ENCODE results near the gene MFN1.

Gene MFN1

GRCh38 chr3:179348325-179349013, 960 bp downstream of the MFN1 start:
- no peak for DNase-seq

- no peak for DNase-seq
Observed at GRCh38 chr3:179355996-179356395, 8.5 kb downstream of the MFN1 start.

GRCh38 chr3:179363332-179363731, 15.8 kb downstream of the MFN1 start:
- no peak for DNase-seq

GRCh38 chr3:179369621-179370020, 22.1 kb downstream of the MFN1 start:
- DNase-seq = no peak

GRCh38 chr3:179373938-179374337, 26.4 kb downstream of the MFN1 start:
- no peak for DNase-seq

DNA sequence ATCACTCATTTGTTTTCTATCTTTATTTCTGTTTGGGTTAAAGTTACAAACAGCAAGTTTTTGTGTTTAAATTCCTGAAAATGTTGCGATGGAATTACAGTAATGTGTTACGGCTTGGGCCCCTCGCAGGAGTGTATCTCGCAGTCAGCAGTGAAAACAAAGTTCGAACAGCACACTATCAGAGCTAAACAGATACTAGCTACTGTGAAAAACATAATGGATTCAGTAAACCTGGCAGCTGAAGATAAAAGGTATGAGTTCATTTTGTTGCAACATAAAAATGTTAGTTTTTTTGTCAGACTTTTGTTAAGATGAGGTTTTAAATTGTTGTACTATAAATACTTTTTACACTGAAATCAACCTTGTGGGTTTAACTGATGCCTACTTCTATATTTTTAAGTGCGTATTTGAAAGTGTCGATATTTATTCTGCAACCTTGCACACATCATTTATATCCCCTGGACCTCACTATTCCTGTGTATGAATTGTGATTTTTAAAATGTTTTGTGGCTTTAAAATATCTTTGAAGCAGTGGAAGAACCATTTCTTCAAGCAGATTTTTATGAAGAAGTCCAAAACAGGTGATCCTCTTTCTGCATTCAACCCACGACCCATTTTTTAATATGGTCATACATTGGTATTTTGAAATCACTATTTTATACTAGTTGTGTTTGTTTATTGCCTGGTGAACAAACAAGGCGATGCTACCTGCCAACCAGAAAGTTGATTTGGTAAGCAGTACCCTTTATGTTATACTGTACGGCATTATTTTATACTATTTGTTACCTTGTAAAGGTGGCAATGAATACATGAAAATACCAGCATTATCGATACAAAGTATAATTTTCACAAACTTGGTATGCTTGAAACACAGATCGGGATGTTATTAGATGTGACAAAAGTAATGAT, 27.8 kb downstream of the MFN1 start:
- DNase-seq = no peak

- DNase-seq = no peak
Observed at GRCh38 chr3:179376474-179376873, 29.0 kb downstream of the MFN1 start.

GRCh38 chr3:179391906-179392305, 44.4 kb downstream of the MFN1 start:
- no peak for DNase-seq

DNA sequence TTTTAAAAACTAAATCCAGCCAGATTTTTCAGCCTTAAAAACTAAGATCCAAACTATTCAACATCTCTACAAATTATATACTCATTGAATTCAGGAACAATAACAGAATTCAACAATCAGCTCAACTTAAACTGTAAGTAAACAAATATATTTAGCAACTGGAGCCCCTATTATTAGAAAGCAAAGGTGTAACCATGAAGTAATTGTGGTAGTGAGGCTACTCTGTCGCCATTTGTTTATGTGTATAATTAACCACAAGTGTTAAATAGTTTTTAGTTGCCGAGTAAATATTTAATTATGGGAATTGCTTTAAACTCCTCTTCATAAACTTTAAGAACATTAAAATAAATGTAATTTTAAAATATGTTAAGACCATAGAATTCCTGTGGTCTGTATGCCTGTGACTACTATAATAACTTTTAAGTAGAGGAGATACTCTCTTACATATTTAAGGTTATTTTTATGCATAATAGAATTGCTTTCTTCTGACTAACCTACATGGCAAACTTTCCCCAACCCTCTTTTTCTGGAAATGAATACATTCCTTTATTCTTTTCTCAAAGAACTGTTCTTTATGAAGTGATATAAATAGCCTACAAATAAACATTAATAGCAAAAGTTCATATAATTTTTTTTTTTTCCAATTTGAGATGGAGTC, 51.2 kb downstream of the MFN1 start:
- DNase-seq = no peak

DNA sequence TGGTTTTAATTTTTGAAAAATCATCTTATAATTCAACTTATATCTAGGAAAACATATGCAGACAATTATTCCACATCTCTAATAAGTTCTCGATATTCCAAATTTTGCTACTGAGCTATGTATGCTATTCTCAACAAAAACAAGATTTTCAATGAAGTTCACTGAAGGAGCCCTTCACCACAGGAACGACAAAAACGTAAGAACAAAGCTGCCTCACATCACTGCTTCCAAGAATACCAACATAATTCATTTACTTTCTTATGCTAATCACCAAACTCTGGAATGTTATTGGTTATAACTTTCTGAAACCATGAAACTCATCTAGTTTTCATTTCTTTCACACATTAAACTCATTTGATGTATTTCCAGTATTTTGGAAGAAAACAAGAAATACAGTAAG, 54.1 kb downstream of the MFN1 start:
- DNase-seq = no peak

DNA sequence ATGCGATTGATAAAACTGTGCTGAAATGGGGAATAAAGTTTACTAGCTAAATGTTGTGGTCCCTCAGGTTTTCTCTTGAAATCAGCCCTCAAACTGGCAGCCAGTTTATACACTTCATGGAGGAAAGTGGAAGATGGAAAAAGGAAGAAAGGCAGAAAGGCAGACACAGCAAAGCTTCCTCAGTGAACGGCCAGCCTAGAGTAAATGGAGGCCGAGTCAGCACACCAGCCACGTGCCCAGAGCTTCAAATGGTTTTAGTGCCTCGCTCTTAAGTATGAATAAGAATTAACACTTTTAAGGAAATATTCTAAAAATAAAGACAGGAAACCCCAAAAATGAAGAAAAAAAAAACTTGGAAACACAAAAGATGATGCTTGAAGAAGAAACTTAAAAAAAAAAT, 55.5 kb downstream of the MFN1 start:
- no peak for DNase-seq

GRCh38 chr3:179404307-179404706, 56.8 kb downstream of the MFN1 start:
- no peak for DNase-seq

DNA sequence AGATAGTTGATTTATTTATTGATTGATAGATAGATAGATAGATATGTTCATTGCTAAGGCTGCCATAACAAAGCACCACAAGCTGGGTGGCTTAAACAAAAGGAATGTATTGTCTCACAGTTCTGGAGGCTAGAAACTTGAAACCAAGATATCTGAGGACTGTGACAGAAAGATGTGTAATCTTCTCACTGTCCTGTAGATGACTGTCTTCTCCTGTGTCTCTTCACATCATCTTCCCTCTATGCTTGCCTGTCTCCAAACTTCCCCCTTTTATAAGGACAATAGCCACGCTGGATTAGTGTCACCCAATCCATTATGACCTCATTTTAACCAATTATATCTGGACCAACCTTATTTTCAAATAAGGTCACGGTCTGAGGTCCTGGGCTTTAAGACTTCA, 62.8 kb downstream of the MFN1 start:
- no peak for DNase-seq

- DNase-seq = no peak
Observed at GRCh38 chr3:179410999-179411398, 63.5 kb downstream of the MFN1 start.

- no peak for DNase-seq
Observed at GRCh38 chr3:179414804-179415203, 67.3 kb downstream of the MFN1 start.

- DNase-seq = no peak
Observed at GRCh38 chr3:179415377-179415776, 67.9 kb downstream of the MFN1 start.

DNA sequence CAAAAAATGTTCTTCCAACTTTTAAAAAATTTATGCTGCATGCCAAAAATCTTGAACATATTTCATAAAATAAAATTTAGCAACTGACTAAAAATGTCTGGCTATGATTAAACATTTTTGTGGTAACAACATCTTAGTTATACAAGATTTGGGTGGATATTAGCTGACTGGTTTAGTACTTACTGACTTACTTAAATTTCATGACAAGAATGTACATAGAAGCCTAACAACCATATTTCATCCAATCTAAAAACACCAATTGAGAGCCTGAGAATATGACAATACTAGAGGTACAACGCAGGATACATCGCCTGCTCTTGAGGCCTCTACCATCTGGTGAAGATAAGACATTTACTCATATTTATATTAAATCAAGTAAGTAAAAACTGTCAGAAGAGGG, 69.2 kb downstream of the MFN1 start:
- DNase-seq = no peak

- no peak for DNase-seq
Observed at GRCh38 chr3:179418610-179419009, 71.1 kb downstream of the MFN1 start.

- no peak for DNase-seq
Observed at GRCh38 chr3:179421500-179421899, 74.0 kb downstream of the MFN1 start.

DNA sequence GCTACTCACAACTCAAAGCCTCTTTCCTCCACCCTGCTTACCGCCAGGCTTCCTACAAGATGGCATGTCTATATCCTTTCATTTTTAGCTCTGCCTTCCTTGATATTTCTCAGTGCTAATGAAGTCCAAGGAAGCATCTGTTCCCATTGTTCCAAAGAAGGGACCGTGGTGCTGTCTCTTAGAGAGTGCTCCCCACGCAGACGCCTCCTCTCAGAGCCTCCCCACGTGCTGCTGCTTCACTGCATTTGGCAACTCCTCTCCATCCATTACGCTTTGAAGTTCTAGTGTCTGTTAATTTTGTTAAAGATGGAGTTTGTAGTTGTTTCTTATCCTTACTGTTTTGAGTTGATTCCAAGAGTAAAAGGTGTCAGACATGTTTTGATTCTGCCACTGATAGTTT, 77.6 kb downstream of the MFN1 start:
- no peak for DNase-seq

DNA sequence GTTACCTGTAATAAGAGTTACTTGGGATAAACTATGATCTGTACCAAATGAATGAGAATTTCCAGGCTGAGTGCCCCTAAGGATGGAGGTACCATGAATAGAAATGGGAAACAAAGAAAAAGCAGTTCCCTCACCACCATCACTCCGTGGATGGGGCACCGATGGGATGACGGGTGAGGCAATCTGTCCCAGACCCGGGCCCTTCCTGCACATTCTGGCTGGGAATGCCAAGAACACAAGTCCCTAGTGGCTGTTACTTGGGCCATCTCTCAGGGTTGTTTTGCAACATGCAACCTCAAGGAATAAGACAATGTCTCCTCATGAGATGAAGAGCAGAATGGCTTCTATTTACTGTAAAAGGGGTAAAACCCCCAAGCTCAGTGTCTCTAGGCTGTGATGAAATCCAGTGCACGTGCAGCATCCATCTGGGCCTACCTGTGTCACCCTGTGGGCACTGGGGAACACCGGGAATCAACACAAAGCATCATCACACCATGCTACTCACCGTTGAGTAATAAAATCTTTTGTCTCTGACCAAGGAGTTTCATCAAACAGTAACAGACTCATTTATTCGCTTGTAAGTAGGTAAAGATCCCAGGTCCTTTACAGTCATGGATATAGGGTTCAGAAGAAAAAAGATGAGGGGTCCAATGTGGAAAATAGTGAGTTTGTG, 81.5 kb downstream of the MFN1 start:
- DNase-seq = no peak

DNA sequence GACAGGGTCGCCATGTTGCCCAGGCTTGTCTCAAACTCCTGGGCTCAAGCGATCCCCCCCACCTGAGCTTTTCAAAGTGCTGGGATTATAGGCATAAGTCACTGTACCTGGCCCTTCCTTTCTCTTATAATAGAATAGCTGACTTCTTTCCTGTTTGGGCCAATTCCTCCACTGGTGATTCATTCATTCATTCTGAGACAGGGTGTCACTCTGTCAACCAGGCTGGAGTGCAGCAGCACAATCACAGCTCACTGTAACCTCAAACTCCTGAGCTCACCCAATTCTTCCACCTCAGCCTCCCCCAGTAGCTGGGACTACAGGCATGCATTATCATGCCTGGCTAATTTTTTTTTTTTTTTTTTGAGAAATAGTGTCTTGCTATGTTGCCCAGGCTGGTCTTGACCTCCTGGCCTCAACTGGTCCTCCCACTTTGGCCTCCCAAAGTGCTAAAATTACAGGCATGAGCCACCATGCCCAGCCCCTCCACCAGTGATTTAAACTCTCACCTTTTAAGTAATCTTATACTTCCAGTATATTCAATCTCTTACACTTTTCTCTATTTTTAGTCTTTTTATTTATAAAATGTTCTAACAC, 82.9 kb downstream of the MFN1 start:
- no peak for DNase-seq

GRCh38 chr3:179432021-179432420, 84.5 kb downstream of the MFN1 start:
- no peak for DNase-seq

Measured in CD4-positive, alpha-beta T cell treated with Interleukin-17A for 4 hours (primary cell).